ENCODE data around the gene OR2A25. TPM values are rescaled to one million over a fixed set of nuclear protein-coding genes. Genes with fewer than 3 reads are reported as not detected.

Gene OR2A25
- polyA plus RNA-seq, 1 of the 3 experiments (the other 2 are of a cell fraction), result not detected

GRCh38 chr7:144102041-144102440, 32.4 kb downstream of the OR2A25 start:
- Histone ChIP-seq H3K27me3 (ENCODE audit: insufficient read depth) (no peaks in the 10 kb centered on the region; the same call in 1 of the 2 replicates), H3K9me2 (no peaks in the 10 kb centered on the region), H3K9ac (no peak overlapping the region), H3K79me2 (ENCODE audit: insufficient read depth) (no peaks in the 10 kb centered on the region), H2AFZ (ENCODE audit: low read depth) (no peak overlapping the region), H3K27ac (ENCODE audit: low read depth in 2 of 2, low read length in 1 of 2) (no peak overlapping the region), H3F3A (replicated peaks; ENCODE audit: insufficient read depth) (no peaks in the 10 kb centered on the region), H4K20me1 (ENCODE audit: insufficient read depth) (no peaks in the 10 kb centered on the region), H3K36me3 (replicated peaks in 1 of 2; ENCODE audit: control insufficient read depth in 1 of 2, insufficient read depth in 2 of 2, low read length in 1 of 2) (no peaks in the 10 kb centered on the region), H3K4me3 (ENCODE audit: low read depth in 2 of 2, low read length in 1 of 2) (no peak overlapping the region), H3K4me1 (ENCODE audit: control insufficient read depth in 1 of 2, insufficient read depth in 2 of 2, low read depth in 1 of 2, low read length in 1 of 2) (no peaks in the 10 kb centered on the region), H3K9me3 (no peaks in the 10 kb centered on the region), H3K4me2 (no peak overlapping the region)
- ChIA-PET POLR2A (no interaction called here), CTCF (interaction anchor here (1.5 kb wide), 1 partner anchor 26 kb away, joined by 4 read pairs; no protein-coding TSS in a partner anchor)
- TF ChIP-seq YY1 (IDR thresholded peaks at IDR 0.05; ENCODE audit: low read depth), result no peak
- DNase-seq, result no peak

- Histone ChIP-seq H3K79me2 (ENCODE audit: insufficient read depth) (no peaks in the 10 kb centered on the region), H4K20me1 (ENCODE audit: insufficient read depth) (no peaks in the 10 kb centered on the region), H3K9ac (no peak overlapping the region), H3K27ac (ENCODE audit: low read depth in 2 of 2, low read length in 1 of 2) (no peak overlapping the region), H3K36me3 (replicated peaks in 1 of 2; ENCODE audit: control insufficient read depth in 1 of 2, insufficient read depth in 2 of 2, low read length in 1 of 2) (no peaks in the 10 kb centered on the region), H3K9me3 (no peaks in the 10 kb centered on the region), H3K27me3 (ENCODE audit: insufficient read depth) (no peaks in the 10 kb centered on the region; the same call in 1 of the 2 replicates), H3K4me2 (no peak overlapping the region), H2AFZ (ENCODE audit: low read depth) (no peak overlapping the region), H3K4me3 (ENCODE audit: low read depth in 2 of 2, low read length in 1 of 2) (no peak overlapping the region), H3F3A (replicated peaks; ENCODE audit: insufficient read depth) (no peaks in the 10 kb centered on the region), H3K9me2 (no peaks in the 10 kb centered on the region), H3K4me1 (ENCODE audit: control insufficient read depth in 1 of 2, insufficient read depth in 2 of 2, low read depth in 1 of 2, low read length in 1 of 2) (no peaks in the 10 kb centered on the region)
- no peak for DNase-seq
- TF ChIP-seq ELF1 (IDR thresholded peaks at IDR 0.05) (no peak), FOXJ3 (CRISPR knock-in tag; IDR thresholded peaks at IDR 0.05) (no peak), FOSL2 (IDR thresholded peaks at IDR 0.05; ENCODE audit: borderline replicate concordance, low read depth) (no peak), RAD21 (IDR thresholded peaks at IDR 0.05; ENCODE audit: low read length) (no peak), CHD2 (IDR thresholded peaks at IDR 0.05; ENCODE audit: low read length, partially characterized antibody) (no peak), JUND (IDR thresholded peaks at IDR 0.05) (no peak), CTCF (IDR thresholded peaks at IDR 0.05) (no peak), REST (IDR thresholded peaks at IDR 0.05; ENCODE audit: low read depth, low read length) (no peak), MAX (IDR thresholded peaks at IDR 0.05; ENCODE audit: low read depth) (no peak), PBX3 (IDR thresholded peaks at IDR 0.05) (no peak), MXI1 (IDR thresholded peaks at IDR 0.05; ENCODE audit: low read depth, low read length) (no peak), FOXM1 (IDR thresholded peaks at IDR 0.05; ENCODE audit: low read depth) (no peak), YY1 (IDR thresholded peaks at IDR 0.05; ENCODE audit: low read depth) (no peak), TEAD4 (IDR thresholded peaks at IDR 0.05; ENCODE audit: borderline replicate concordance, insufficient read depth) (no peak), USF1 (IDR thresholded peaks at IDR 0.05; ENCODE audit: borderline replicate concordance, low read depth) (no peak), TAF1 (IDR thresholded peaks at IDR 0.05; ENCODE audit: borderline replicate concordance, low read depth, low read length) (no peak)
- POLR2A ChIA-PET, result no interaction called here
- CTCF ChIA-PET, result interaction anchor here (0.8 kb wide), 1 partner anchor 23 kb away, joined by 3 read pairs; no protein-coding TSS in a partner anchor
These were observed 35.6 kb downstream of the OR2A25 start for GRCh38 chr7:144105211-144105610.
